Stimulated activated CD8-positive, alpha-beta memory T cell treated with anti-CD3 and anti-CD28 coated beads, Interleukin-15, amount 100 ng/mL, for 24 hours (primary cell): ENCODE measurements around the gene TEK.
"Not testable (repeated sequence)": the region's sequence is repeated elsewhere in the genome, so short reads cannot be mapped to it uniquely, and the experiment has no call there.

Experiments
- DNase-seq: peaks from one replicate; pipeline ENCODE4 v3.0.0-alpha.2; 2020; ENCODE audit warnings: low read depth

TEK gene

DNA sequence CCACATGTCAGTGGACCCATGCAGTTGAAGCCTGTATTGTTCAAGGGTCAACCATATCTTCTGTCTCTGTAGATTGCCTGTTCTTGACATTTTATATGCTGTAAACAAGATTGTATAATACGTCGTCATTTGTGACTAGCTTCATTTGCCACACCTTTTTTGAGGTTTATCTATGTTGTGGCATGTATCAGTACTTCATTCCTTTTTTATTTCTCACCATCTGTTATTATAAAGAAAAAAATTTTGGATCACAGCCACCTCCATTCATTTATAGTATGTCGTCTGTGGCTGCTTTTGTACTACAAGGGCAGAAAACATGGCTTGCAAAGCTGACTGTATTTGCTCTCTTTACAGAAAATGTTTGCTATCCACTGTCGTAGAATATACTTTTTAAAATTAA is 72.4 kb downstream of the TEK start:
- no peak for DNase-seq

DNA sequence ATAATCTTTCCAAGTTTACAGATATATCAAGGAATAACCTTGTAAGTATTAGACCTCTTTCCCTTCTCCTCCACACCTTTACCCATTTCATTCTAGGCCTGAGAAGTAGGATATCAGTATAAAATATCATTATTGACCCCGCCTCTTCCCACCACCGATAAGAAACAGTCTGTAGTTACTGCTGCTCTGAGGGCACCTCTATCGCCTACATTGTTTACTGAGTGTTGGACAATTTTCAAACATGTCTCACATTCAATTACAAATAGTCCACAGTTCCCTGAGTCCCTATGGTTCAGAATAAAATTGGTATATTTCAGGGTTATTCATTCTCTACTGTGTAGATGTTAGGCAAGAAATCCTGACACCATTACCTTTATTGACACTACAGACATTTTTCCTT is 73.4 kb downstream of the TEK start:
- DNase-seq, result no peak

DNA sequence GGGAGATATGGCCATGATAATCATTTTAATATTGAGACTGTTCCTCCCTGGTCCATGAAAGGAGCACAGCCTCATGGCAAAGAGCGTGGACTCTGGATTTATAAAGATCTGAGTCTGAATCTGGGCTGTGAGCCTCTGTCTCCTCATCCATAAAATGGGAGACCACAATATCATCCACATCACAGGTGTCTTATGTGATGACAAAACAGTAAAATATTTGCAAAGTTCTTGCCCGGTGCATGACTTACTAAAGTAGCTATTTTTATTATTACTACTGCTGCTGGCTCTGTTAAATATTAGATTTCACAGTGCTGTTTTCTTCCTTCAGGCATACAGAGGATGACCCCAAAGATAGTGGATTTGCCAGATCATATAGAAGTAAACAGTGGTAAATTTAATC is 74.1 kb downstream of the TEK start:
- DNase-seq, result no peak

DNA sequence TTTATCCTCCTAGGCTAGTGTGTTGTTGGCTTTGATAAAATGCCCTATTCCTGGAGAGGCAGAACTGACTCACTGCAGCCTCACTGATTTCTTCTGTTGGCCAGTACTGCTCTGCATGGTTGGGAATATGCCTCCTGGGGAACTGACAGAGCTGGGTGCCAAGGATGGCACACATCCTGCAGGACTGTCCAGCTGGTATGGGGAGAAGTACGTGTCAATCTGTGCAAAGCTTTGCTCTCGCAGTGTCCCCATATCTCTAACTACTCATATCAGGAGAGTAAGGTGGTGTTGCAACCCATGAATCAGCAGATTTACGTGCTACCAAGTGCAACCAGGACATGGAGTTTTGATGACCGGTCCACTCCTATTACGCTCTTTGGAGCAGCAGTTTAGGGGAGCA is 74.7 kb downstream of the TEK start:
- DNase-seq, result no peak

DNA sequence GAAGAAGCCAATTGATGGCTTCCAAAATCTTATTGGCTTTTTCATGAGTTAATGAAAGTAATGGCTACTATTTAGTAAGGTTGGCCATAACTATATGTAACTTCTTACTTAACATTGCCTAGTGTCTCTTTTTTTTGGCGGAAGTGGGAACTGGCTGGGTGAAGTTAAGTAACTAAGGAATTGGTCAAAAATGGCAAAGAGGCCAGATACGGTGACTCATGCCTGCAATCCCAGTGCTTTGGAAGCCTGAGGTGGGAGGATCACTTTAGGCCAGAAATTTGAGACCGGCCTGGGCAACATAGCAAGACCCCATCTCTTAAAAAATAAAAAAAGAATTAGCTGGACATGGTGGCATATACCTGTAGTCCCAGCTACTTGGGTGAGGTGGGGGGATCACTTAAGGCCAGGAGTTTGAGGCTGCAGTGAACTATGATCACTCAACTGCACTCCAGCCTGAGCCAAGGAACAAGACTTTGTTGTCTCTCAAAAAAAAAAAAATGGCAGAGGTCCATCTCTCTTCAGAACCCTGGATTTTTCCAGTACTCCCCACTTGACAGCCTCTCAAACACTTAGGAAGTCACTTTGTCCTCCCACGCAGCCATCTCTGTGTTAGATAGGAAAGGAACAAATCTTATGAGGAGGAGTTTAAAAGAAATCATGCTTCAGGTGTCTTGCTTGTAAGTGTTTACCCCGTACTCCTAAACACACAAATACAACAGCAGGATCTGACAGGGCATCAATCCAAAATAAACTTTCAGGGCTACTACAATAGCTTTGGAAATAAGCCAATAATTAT is 75.7 kb downstream of the TEK start:
- no peak for DNase-seq

DNA sequence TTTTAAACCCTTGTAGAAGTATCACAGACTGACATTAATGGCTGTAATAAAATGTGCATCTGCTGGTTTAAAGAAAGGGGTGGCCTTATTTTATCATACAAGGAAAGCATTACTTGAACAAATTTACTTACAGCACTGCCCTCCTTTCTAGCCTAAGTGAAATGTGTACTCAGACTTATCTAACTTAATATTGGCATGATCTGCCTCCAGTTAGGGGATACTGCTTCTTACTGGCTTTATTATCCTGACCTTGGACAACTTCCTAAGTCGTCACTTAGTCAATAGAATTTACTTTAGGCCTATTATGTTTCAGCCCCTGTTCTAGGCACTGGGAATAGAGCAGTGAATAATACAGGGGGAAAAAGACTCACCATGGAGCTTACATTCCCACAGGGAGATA is 79.4 kb downstream of the TEK start:
- no peak for DNase-seq

DNA sequence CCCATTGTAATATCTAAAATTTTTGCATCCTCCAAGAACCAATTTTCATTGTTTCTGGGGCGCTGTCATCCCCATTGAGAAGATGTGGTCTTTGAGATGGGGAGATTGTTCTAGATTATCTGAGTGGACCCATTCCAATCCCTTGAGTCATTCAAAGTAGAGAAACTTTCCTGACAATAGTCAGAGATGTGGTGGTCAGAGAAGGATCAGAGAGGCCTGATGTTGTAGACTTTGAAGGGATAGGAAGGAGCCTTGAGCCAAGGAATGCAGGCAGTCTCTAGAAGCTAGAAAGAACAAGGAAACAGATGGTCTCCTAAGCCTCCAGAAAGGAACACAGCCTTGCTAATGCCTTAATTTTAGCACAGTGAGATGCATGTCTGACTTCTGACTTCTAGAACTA is 80.4 kb downstream of the TEK start:
- DNase-seq, result no peak

DNA sequence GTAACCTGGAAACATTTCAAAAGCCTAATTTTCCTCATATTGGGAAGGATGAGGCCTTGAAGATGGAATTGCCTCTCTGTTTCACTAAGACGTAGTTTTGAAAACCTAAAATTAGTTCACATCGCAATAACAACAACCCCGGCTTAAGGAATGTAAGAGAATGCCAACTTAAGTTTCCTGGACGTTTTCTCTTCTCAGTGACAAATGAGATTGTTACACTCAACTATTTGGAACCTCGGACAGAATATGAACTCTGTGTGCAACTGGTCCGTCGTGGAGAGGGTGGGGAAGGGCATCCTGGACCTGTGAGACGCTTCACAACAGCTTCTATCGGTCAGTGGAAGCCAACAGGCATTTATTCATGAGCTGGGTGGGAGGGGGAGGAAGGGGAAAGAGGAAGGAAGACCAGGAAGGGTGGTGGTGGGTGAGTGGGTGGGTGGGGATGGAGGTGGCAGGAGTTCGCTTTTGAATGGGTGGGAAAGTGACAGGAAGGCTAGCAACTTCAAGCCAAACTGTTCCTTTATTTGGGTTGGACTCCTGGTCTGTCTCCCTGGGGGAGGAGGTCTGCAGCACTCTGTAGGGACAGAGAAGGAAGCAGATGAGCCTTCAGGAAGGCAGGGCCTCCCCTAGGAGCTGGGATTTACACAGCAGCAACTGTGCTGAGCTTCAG is 83.4 kb downstream of the TEK start:
- DNase-seq, result no peak

DNA sequence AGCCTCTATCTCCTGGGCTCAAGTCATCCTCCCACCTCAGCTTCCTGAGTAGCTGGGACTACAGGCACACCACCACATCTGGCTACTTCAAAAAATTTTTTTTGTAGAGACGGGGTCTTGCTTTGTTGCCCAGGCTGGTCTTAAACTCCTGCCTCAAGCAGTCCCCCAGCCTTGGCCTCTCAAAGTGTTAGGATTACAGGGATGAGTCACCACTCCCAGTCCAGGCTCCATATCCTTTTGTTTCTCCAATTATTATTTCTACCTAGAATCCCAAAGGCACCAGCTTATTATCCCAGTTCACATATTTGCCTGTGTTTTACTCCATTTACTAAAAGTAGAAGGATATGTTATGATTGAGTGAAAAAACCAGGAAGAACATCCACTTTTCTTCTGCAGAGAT is 84.9 kb downstream of the TEK start:
- DNase-seq, result no peak

DNA sequence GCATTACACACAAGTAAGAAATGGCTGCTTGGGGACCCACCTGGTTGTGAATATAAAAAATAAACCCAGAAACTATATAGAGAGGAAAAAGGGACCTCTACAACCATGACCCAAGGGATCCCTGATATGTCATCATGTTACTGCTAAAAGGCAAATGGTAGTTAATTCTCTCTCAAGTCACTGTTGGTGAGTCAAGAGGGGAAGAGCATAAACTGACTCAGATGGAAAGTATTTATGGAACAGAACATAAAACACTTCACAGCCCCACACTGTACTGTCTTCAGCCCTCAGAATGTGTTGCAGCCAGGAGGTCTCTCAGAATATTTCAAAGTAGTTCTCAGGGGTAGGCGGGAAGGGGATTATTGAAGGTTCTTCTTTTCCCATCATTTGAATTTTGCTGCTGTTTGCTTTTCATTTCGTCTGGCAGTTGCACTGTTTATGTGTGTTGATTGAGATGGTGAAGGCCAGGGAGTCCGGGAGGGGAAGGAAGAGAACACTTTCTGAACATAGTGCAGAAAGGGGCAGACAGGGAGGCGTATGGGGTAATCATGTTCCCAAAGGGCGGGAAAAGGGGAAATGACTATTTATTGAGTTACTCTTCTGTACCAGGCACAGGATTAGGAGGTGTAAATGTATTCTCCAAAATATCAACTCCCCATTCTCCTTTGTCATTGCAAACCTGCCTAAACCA is 85.5 kb downstream of the TEK start:
- no peak for DNase-seq

DNA sequence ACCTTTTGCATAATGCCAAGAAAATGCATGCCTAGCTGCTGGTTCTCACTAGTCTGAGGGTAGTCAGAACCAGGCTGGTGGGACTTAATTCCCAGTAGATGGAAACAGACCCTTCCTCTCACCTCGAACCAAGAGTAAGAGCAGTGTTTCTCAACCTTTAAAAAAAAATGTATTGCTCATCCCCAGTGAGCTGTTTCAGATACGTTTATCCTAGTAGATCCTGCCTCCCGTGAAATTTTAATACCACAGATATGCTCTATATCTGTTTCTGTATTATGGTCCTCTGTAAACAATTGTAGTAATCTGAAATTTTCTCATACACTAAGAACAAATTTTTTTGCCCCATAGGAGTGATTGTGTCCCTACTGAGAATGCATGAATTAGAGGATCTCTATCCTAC is 86.2 kb downstream of the TEK start:
- DNase-seq, result no peak

DNA sequence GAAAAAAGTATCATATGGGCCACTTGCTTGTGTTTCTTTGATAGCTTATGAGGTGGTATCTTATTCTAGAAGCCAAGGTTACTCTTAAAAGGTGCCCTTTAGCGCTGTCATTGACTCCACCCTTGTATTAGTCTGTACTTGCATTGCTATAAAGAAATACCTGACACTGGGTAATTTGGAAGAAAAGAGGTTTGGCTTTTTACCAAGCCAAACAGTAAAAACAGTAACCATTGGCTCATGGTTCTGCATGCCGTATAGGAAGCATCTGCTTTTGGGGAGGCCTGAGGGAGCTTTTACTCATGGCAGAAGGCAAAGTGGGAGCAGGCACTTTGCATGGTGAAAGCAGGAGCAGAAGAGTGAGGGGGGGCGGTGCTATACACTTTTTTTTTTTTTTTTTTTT is 87.4 kb downstream of the TEK start:
- no peak for DNase-seq

DNA sequence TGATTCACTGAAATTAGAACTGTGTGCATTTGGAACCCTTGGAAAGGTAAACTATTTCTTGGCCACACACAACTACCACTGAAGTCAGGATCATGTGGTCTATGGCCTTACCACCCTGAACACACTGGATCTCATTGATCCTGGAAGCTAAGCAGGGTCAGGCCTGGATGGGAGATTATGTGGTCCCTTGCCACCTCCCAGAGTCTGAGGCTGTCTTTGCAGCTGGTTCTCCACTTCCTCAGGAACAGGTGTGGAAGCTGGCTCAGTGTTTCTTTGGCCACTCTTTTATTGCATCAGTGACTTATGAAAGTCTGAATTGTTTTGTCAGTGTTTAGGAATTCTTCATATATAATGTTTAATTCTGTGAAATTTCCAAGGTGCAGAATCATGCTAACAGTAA is 89.2 kb downstream of the TEK start:
- no peak for DNase-seq

DNA sequence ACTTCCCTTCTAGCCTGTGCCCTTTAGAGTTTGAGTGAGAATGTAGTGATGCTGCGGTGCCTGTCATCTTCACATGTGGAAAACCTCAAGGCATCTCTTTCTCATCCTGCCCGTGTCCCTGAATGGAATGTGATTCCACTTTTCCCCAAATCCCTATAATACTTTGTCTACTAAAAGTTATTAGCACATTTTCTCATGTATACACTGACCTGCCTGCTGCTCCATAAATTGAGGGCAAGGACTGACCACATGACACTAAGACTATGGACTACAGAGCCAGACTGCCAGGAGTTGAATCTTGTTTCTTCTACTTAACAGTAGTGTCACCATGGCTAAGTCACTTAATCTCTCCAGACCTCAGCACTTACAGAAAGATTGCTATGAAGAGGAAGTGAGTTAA is 93.0 kb downstream of the TEK start:
- DNase-seq, result no peak

DNA sequence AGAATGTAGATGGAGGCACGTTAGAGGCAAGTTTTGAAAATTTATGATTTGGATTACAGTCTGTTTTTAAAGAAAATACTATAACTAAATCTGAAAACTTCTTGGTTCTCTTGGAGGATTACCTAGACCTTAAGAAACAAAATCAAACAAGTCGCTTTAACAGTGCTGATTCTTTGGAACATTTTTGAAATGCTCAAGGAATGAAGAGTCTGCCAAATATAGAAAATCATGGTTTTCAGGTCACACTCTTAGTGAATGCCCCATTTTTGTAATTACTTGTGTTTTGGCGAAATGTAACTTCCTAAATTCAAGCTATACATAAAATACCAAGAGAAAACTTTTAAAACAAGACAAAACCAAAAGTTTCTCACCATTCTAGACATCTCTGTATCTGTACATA is 94.8 kb downstream of the TEK start:
- no peak for DNase-seq

DNA sequence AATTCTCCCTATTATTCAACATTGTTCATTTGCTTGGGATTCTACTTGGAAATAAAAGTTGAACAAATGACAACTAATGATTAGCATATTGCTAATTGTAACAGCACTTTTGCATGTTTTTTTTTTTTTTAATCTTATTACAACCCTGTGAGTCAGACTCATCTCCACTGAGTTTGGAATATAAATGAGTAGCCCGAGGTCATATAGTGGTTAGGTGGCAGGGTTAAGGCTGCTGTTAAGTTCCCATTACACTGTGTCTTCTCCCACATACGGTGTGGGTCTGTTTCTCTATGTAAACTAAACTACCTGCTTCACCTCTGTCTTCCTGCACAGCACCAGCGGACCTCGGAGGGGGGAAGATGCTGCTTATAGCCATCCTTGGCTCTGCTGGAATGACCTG is 95.6 kb downstream of the TEK start:
- no peak for DNase-seq

DNA sequence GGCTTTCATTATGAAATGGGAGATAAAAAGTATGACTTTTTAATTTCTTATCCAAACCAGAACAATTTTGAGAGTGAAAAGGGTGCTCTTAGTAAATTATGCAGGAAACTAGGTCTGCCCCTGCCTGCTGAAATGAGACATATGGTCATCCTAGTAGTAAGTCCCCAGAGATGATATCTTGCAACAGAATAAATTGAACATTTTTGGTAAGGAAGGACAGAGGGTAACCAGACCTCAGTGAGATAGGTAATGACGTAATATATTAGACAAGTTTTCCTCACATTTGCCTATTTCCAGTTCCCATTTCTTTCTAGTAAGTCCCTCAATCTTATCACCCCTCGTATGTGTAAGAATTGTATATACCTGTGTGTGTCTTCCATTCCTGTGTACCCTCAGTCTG is 96.2 kb downstream of the TEK start:
- no peak for DNase-seq

DNA sequence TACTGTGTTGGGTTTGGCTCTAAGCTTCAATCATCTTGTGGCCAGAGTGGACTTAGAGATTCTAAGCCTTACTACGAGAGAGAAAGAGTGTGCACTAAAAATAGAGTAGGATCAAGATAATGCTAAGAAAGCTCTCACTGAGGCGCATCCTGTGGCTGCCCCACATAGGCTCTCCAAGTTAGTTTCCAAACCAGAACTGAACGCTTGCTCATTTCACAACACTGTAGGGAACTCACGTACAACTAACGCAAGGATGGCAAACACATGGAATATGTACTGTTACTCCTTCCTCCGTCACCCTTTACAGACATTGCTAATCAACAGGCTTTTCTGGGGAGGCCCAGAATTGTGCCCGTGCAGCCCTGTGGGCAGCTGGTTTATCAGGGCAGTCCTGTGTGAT is 97.0 kb downstream of the TEK start:
- no peak for DNase-seq

DNA sequence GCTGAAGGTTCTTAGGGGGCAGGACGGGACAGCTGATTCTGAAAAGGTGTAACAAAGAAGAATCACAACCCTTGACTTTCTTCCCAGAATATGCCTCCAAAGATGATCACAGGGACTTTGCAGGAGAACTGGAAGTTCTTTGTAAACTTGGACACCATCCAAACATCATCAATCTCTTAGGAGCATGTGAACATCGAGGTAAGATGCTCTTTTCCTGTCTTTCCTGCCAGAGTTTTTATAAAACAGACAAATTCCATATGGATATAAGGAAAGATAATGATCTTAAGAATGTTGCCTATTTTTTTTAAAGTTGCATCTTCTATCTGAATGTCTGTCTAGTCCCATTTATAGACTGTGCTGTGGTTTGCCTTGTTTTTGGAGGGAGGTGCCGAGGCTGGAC is 100.0 kb downstream of the TEK start:
- DNase-seq, result no peak

DNA sequence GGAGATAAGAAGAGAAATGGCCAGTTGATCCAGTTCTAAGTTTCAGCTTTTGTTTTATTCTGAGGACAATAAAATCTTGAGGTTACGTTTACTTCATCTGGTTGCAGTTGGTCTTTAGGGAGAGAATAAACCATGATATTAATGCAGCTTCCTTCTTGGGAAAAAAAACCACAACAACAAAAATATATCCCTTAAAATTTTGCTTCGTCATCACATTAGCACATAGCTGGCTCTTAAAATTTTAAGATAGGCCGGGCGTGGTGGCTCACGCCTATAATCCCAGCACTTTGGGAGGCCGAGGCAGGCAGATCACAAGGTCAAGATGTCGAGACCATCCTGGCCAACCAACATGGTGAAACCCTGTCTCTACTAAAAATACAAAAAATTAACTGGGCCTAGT is 101.6 kb downstream of the TEK start:
- no peak for DNase-seq

DNA sequence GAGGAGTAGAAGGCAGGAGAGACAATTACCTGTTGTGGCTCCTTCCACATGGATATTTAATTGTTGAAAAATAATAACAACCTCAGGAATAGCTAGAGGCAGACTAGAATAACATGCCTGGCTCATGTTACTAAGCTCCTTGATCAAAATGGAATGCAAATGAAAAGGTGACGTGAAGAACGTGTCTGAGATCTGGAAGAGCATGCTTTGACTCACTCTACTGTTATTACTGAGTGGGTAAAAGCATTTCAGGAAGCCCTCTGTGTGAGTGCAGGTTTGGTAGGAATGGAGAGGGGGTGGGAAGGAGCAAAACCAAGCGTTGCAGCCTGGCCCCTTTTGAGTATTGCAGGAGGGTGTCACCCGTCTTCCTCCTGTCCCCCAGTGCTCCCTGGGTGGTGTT is 103.2 kb downstream of the TEK start:
- no peak for DNase-seq

DNA sequence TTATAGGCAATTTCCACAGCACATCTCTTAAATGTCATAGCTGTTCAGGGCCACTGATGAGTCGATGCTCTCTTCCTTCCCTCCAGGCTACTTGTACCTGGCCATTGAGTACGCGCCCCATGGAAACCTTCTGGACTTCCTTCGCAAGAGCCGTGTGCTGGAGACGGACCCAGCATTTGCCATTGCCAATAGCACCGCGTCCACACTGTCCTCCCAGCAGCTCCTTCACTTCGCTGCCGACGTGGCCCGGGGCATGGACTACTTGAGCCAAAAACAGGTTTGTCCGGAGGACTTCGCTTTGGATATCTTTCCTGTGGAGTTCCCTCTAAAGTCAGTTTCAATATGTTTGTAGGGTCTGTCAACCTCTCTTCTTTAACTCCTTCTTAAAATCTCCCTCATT is 103.6 kb downstream of the TEK start:
- DNase-seq, result no peak

DNA sequence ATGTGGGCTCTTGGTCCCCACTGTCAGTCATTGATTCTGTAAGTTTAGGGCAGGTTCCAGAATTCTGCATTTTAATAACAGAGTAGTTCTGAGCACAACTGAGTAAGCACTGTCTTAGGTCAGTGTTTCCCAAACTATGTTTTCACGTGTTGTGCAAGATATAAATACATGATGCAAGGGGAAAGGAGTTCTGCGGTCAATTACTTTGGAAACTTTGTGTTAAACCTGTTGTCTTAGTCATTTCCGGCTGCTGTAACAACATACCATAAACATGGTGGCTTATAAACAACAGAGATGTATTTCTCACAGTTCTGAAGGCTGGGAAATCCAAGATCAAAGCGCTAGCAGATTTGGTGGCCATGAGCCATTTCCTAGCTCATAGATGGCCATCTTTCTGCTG is 118.2 kb downstream of the TEK start:
- DNase-seq, result no peak

DNA sequence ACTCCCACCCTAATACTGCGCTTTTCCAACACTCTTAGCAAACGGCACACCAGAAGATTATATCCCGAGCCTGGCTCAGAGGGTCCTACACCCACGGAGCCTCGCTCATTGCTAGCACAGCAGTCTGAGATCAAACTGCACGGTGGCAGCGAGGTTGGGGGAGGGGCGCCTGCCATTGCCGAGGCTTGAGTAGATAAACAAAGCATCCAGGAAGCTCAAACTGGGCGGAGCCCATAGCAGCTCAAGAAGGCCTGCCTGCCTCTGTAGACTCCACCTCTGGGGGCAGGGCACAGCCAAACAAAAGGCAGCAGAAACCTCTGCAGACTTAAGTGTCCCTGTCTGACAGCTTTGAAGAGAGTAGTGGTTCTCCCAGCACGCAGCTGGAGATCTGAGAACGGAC is 130.6 kb downstream of the TEK start:
- DNase-seq, result not testable (repeated sequence)
